DND-41 (cell line): ENCODE data around the gene RNF10.
"Not testable (repeated sequence)": the region's sequence is repeated elsewhere in the genome, so short reads cannot be mapped to it uniquely, and the experiment has no call there.

Experiments used
- ATAC-seq: fragments of 200-7000 bp; cut with Tn5 transposase; 3 replicates; pipeline ENCODE4 v1.9.1; 2021; ENCODE audit warnings: low read depth; ENCODE audit not compliant: insufficient read depth
- DNase-seq: peaks from one replicate; pipeline ENCODE4 v3.0.0-alpha.2; 2020
- H2AFZ ChIP-seq: 2 replicates; pipeline ENCODE4 v1.6.0; 2012; ENCODE audit warnings: low read depth, low read length
- H3K27ac ChIP-seq: 2 replicates; pipeline ENCODE4 v1.5.1; 2012; ENCODE audit warnings: low read length, inconsistent platforms
- H3K27me3 ChIP-seq: fragments of 200-600 bp; sonication (generic); 2 replicates; pipeline ENCODE4 v1.6.0; 2012; ENCODE audit warnings: low read length, mild to moderate bottlenecking, inconsistent platforms; ENCODE audit not compliant: insufficient read depth, poor library complexity
- H3K36me3 ChIP-seq: 2 replicates; pipeline ENCODE4 v1.5.1; 2012; ENCODE audit warnings: low read length, inconsistent platforms; ENCODE audit not compliant: insufficient read depth
- H3K4me1 ChIP-seq: 2 replicates; pipeline ENCODE4 v1.5.1; 2012; ENCODE audit warnings: mild to moderate bottlenecking, low read length; ENCODE audit not compliant: insufficient read depth
- H3K4me2 ChIP-seq: 2 replicates; pipeline ENCODE4 v1.6.0; 2012; ENCODE audit warnings: mild to moderate bottlenecking, moderate library complexity, low read length, inconsistent platforms; ENCODE audit not compliant: insufficient read depth
- H3K4me3 ChIP-seq, 2 experiments: fragments of 200-600 bp in 1 of 2; shearing (Covaris generic) in 1 of 2; 2 replicates each; pipeline ENCODE4 v1.5.1; 2012 to 2016; ENCODE audit warnings: inconsistent platforms in 2 of 2, low read length in 2 of 2, mild to moderate bottlenecking in 2 of 2, low read depth in 1 of 2, moderate library complexity in 1 of 2
- H3K79me2 ChIP-seq: 2 replicates; pipeline ENCODE4 v1.6.0; 2012; ENCODE audit warnings: low read length, inconsistent platforms; ENCODE audit not compliant: insufficient read depth
- H3K9ac ChIP-seq: 2 replicates; pipeline ENCODE4 v1.6.0; 2012; ENCODE audit warnings: low read depth, mild to moderate bottlenecking, inconsistent platforms, low read length, moderate library complexity
- H3K9me3 ChIP-seq: 2 replicates; pipeline ENCODE4 v1.5.1; 2012; ENCODE audit warnings: low read length, moderate library complexity, mild to moderate bottlenecking, inconsistent platforms; ENCODE audit not compliant: insufficient read depth, severe bottlenecking
- H4K20me1 ChIP-seq: 2 replicates; pipeline ENCODE4 v1.6.0; 2012; ENCODE audit warnings: low read length; ENCODE audit not compliant: insufficient read depth
- EZH2 ChIP-seq: IDR thresholded peaks from 3 replicates; pipeline ENCODE4 v1.6.1; 2012; ENCODE audit warnings: borderline replicate concordance, low read depth, mild to moderate bottlenecking, moderate library complexity, low read length, inconsistent platforms; ENCODE audit not compliant: severe bottlenecking
- TF ChIP-seq, protein P1 (sequence below): IDR thresholded peaks from 2 replicates; pipeline ENCODE4 v1.5.1; 2012; ENCODE audit warnings: borderline replicate concordance, low read length, moderate library complexity, mild to moderate bottlenecking; ENCODE audit not compliant: poor library complexity, severe bottlenecking; ENCODE audit errors: extremely low read depth

RNF10 gene

DNA sequence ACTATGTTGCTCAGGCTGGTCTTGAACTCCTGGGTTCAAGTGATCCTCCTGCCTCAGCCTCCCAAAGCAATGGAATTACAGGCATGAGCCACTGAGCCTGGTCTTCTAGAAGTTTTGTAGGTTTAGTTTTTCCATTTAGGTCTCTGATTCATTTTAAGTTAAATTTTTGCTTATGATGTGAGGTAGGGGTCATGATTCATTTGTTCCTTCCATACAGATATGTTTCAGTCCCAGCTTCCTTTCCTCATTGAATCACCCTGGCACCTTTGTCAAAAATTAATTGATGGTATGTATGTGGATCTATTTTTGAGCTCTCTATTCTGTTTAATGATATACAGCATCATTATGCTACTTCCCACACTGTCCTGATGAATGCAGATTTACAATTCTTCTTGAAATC, 80.7 kb downstream of the RNF10 start:
- Histone ChIP-seq H3K27me3 (peaks cover 6% of the 10 kb centered on the region), H2AFZ (no peak overlapping the region), H3K79me2 (no peaks in the 10 kb centered on the region), H3K4me1 (no peaks in the 10 kb centered on the region), H3K36me3 (no peaks in the 10 kb centered on the region), H3K9me3 (no peaks in the 10 kb centered on the region), H3K9ac (no peak overlapping the region), H3K27ac (no peak overlapping the region), H3K4me2 (no peak overlapping the region), H3K4me3 (no peak overlapping the region), H4K20me1 (no peaks in the 10 kb centered on the region)
- TF ChIP-seq, protein P1, sequence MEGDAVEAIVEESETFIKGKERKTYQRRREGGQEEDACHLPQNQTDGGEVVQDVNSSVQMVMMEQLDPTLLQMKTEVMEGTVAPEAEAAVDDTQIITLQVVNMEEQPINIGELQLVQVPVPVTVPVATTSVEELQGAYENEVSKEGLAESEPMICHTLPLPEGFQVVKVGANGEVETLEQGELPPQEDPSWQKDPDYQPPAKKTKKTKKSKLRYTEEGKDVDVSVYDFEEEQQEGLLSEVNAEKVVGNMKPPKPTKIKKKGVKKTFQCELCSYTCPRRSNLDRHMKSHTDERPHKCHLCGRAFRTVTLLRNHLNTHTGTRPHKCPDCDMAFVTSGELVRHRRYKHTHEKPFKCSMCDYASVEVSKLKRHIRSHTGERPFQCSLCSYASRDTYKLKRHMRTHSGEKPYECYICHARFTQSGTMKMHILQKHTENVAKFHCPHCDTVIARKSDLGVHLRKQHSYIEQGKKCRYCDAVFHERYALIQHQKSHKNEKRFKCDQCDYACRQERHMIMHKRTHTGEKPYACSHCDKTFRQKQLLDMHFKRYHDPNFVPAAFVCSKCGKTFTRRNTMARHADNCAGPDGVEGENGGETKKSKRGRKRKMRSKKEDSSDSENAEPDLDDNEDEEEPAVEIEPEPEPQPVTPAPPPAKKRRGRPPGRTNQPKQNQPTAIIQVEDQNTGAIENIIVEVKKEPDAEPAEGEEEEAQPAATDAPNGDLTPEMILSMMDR, result no peak
- no peak for TF ChIP-seq EZH2
- ATAC-seq (no peak), DNase-seq (no peak)

DNA sequence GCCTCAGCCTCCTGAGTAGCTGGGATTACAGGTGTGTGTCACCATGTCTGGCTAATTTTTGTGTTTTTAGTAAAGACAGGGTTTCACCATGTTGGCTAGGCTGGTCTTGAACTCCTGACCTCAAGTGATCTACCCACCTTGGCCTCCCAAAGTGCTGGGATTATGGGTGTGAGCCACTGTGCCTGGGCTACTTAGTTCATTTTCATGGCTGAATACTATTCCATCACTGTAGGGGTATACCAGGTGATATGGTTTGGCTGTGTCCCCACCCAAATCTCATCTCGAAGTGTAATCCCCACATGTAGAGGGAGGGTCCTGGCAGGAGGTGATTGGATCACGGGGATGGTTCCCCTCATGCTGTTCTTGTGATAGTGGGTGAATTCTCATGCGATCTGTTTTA, 83.0 kb downstream of the RNF10 start:
- not testable (repeated sequence) for ATAC-seq, H3K36me3 ChIP-seq, H3K4me2 ChIP-seq, H3K27me3 ChIP-seq, DNase-seq, H3K9ac ChIP-seq, H4K20me1 ChIP-seq, H3K27ac ChIP-seq, H3K9me3 ChIP-seq, H2AFZ ChIP-seq, H3K4me1 ChIP-seq, H3K79me2 ChIP-seq, H3K4me3 ChIP-seq

DNA sequence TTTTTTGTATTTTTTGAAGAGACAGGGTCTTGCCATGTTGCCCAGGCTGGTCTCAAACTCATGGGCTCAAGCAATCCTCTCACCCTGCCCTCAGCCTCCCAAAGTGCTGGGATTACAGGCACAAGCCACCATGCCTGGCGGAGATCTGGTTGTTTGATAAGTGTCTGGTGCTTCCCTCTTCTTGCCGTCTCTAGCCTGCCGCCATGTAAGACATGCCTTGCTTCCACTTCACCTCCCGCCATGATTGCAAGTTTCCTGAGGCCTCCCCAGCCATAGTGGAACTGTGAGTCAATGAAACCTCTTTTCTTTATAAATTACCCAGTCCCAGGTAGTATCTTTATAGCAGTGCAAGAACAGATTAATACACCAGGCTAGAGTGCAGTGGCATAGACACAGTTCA, 83.6 kb downstream of the RNF10 start:
- H3K36me3 ChIP-seq, H4K20me1 ChIP-seq, H3K27ac ChIP-seq, H3K4me2 ChIP-seq, H3K9ac ChIP-seq, H3K79me2 ChIP-seq, H3K4me3 ChIP-seq, H2AFZ ChIP-seq, H3K4me1 ChIP-seq, DNase-seq, ATAC-seq, H3K9me3 ChIP-seq, H3K27me3 ChIP-seq: not testable (repeated sequence)

DNA sequence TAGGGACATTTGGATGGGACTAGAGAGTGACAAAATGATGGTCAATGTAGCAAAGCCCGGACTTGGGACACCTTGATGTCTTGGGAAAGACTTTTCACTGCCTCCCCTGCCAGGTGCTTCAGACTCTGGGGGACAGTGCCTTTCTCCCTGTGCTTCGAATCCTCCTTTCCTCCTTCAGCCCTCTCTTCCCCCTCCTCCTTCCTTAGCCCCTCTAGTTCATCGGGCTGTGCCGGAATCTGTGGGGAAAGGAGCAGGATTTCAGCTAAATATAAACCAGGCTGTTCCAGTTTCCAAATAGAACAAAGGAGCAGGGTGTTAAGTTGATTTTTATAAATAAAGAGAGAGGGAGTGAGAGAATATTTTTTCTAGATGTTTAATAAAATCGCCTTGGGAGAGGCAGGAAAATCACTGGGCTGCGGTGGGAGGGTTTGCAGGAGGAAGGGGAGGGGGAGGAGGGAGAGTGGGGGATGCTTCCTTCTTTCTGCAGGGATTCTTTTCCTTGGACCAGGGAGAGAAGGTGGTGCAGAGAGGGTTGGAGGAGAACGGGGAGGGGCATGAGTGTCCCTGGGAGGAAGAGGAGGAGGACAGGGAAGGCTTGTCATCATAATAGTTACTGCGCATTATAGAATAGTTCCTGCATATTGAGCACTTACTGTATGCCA, 84.9 kb downstream of the RNF10 start:
- no peak for DNase-seq
- Histone ChIP-seq H3K4me2 (no peak overlapping the region), H3K4me1 (no peaks in the 10 kb centered on the region), H2AFZ (no peak overlapping the region), H3K27me3 (peaks cover 5% of the 10 kb centered on the region), H3K4me3 (no peak overlapping the region), H3K79me2 (no peaks in the 10 kb centered on the region), H3K36me3 (no peaks in the 10 kb centered on the region), H3K9me3 (no peaks in the 10 kb centered on the region), H3K9ac (no peak overlapping the region), H4K20me1 (no peaks in the 10 kb centered on the region), H3K27ac (no peak overlapping the region)
- TF ChIP-seq, protein P1, result no peak
- TF ChIP-seq EZH2, result no peak
- ATAC-seq, result no peak
